ENCODE measurements around the gene TMEM51. TPM values are rescaled to one million over a fixed set of nuclear protein-coding genes. Genes with fewer than 3 reads are reported as not detected.

TMEM51 gene
- total and polyA plus RNA-seq, 10 of the 15 experiments (the other 5 are each of a cell fraction or from before 2014, with no cell fraction given) = 0.55 to 4.8 (median 3.1) TPM

DNA sequence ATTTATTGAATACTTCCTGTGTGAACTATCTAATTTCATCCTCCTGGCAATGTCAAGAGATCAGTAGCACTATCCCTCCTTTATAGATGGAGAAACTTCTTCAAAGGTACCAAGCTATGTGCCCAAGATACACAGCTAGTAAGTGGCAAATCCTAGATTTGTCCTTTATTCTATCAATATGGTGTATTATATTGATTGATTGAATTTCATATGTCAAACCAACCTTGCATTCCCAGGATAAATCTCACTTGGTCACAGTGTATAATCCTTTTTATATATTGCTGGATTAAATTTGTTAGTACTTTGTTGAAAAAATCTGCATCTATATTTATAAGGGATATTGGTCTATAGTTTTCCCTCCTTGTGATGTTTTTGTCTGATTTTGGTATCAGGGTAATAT is 48.8 kb upstream of the TMEM51 start:
- SMC1A ChIA-PET (ENCODE audit: uncharacterized antibody, unreplicated experiment) = interaction anchor here (0.6 kb wide), 1 partner anchor 336 kb away, joined by 5 read pairs; no protein-coding TSS in a partner anchor
- no peaks in the 10 kb centered on the region for H3K79me2 ChIP-seq (ENCODE audit: control insufficient read depth, insufficient read depth, low read length)
- intact Hi-C loops (cut with micrococcal nuclease; ENCODE audit: unreplicated experiment) (loop anchor here (5.0 to 10.0 kb wide), 2 partner anchors 180 to 327 kb away; no protein-coding TSS in a partner anchor), in situ Hi-C loops (cut with MboI) (no loop called here)
- no peak overlapping the region for H3K9ac ChIP-seq (ENCODE audit: control insufficient read depth, insufficient read depth, low read length)
- no peak for ATAC-seq
- BruUV-seq (replicated peaks) = no TSS peak
- H3K27me3 ChIP-seq (replicated peaks in 1 of 2; ENCODE audit: control insufficient read depth in 2 of 2, insufficient read depth in 2 of 2, low read length in 1 of 2) = peaks cover 2% of the 10 kb centered on the region in 2 experiments; a peak in 2 of 4 replicates
- CTCF ChIA-PET = interaction anchor here (0.5 to 1.1 kb wide), 3 partner anchors 167 to 1176 kb away, joined by 3 to 6 read pairs (median 4); no protein-coding TSS in a partner anchor
- no peaks in the 10 kb centered on the region for H4K20me1 ChIP-seq (ENCODE audit: control insufficient read depth, insufficient read depth)
- no peak for FAIRE-seq
- H3K4me1 ChIP-seq (ENCODE audit: control insufficient read depth, insufficient read depth, low read length) = no peaks in the 10 kb centered on the region; the same call in 1 of the 2 replicates
- DNase-seq (ENCODE audit: low read depth, low spot score) = no peak
- no peak overlapping the region for H3K27ac ChIP-seq (ENCODE audit: control insufficient read depth, insufficient read depth)
- POLR2A ChIA-PET = no interaction called here
- no peaks in the 10 kb centered on the region for H3K36me3 ChIP-seq (ENCODE audit: control insufficient read depth in 2 of 2, insufficient read depth in 2 of 2, low read length in 1 of 2)
- no peak overlapping the region for H3K4me2 ChIP-seq (ENCODE audit: control insufficient read depth, insufficient read depth)
- RAD21 ChIA-PET (ENCODE audit: unreplicated experiment) = interaction anchor here (0.7 kb wide), 1 partner anchor 24 kb away, joined by 3 read pairs; no protein-coding TSS in a partner anchor
- TF ChIP-seq NR2F1 (conservative IDR thresholded peaks at IDR 0.05) = no peak
- TF ChIP-seq, protein P1, sequence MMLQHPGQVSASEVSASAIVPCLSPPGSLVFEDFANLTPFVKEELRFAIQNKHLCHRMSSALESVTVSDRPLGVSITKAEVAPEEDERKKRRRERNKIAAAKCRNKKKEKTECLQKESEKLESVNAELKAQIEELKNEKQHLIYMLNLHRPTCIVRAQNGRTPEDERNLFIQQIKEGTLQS (IDR thresholded peaks at IDR 0.05; ENCODE audit: borderline replicate concordance, extremely low read depth, low read depth, low read length) = no peak
- no peak for TF ChIP-seq SRF (IDR thresholded peaks at IDR 0.05; ENCODE audit: low read depth in 2 of 2, low read length in 2 of 2)
- TF ChIP-seq, protein P2, sequence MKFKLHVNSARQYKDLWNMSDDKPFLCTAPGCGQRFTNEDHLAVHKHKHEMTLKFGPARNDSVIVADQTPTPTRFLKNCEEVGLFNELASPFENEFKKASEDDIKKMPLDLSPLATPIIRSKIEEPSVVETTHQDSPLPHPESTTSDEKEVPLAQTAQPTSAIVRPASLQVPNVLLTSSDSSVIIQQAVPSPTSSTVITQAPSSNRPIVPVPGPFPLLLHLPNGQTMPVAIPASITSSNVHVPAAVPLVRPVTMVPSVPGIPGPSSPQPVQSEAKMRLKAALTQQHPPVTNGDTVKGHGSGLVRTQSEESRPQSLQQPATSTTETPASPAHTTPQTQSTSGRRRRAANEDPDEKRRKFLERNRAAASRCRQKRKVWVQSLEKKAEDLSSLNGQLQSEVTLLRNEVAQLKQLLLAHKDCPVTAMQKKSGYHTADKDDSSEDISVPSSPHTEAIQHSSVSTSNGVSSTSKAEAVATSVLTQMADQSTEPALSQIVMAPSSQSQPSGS (IDR thresholded peaks at IDR 0.05; ENCODE audit: low read length) = no peak
- no peak for TF ChIP-seq BCL11A (IDR thresholded peaks at IDR 0.05; ENCODE audit: low read depth, low read length)
- no peak for TF ChIP-seq SREBF2 (IDR thresholded peaks at IDR 0.05; ENCODE audit: low read length)
- TF ChIP-seq SPI1 (IDR thresholded peaks at IDR 0.05; ENCODE audit: borderline replicate concordance, insufficient read depth, low read depth, low read length) = no peak
- TF ChIP-seq NFYB (IDR thresholded peaks at IDR 0.05; ENCODE audit: insufficient read depth, low read depth, low read length) = no peak
- TF ChIP-seq FOXM1 (IDR thresholded peaks at IDR 0.05; ENCODE audit: low read depth, low read length) = no peak
- TF ChIP-seq, protein P3, sequence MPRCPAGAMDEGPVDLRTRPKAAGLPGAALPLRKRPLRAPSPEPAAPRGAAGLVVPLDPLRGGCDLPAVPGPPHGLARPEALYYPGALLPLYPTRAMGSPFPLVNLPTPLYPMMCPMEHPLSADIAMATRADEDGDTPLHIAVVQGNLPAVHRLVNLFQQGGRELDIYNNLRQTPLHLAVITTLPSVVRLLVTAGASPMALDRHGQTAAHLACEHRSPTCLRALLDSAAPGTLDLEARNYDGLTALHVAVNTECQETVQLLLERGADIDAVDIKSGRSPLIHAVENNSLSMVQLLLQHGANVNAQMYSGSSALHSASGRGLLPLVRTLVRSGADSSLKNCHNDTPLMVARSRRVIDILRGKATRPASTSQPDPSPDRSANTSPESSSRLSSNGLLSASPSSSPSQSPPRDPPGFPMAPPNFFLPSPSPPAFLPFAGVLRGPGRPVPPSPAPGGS (IDR thresholded peaks at IDR 0.05; ENCODE audit: borderline replicate concordance, insufficient read depth, low read depth, low read length, poor library complexity, severe bottlenecking) = no peak
- TF ChIP-seq POLR2A (IDR thresholded peaks at IDR 0.05; ENCODE audit: low read depth, low read length) = no peak
- TF ChIP-seq, protein P4, sequence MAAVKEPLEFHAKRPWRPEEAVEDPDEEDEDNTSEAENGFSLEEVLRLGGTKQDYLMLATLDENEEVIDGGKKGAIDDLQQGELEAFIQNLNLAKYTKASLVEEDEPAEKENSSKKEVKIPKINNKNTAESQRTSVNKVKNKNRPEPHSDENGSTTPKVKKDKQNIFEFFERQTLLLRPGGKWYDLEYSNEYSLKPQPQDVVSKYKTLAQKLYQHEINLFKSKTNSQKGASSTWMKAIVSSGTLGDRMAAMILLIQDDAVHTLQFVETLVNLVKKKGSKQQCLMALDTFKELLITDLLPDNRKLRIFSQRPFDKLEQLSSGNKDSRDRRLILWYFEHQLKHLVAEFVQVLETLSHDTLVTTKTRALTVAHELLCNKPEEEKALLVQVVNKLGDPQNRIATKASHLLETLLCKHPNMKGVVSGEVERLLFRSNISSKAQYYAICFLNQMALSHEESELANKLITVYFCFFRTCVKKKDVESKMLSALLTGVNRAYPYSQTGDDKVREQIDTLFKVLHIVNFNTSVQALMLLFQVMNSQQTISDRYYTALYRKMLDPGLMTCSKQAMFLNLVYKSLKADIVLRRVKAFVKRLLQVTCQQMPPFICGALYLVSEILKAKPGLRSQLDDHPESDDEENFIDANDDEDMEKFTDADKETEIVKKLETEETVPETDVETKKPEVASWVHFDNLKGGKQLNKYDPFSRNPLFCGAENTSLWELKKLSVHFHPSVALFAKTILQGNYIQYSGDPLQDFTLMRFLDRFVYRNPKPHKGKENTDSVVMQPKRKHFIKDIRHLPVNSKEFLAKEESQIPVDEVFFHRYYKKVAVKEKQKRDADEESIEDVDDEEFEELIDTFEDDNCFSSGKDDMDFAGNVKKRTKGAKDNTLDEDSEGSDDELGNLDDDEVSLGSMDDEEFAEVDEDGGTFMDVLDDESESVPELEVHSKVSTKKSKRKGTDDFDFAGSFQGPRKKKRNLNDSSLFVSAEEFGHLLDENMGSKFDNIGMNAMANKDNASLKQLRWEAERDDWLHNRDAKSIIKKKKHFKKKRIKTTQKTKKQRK (IDR thresholded peaks at IDR 0.05; ENCODE audit: low read depth, low read length) = no peak
- TF ChIP-seq TCF7 (IDR thresholded peaks at IDR 0.05; ENCODE audit: borderline replicate concordance) = no peak
- no peak for TF ChIP-seq NFIC (IDR thresholded peaks at IDR 0.05; ENCODE audit: low read depth, low read length)
- TF ChIP-seq CREM (IDR thresholded peaks at IDR 0.05; ENCODE audit: low read depth) = no peak
- TF ChIP-seq IKZF2 (IDR thresholded peaks at IDR 0.05) = no peak
- no peak for TF ChIP-seq IRF4 (IDR thresholded peaks at IDR 0.05; ENCODE audit: low read depth, low read length)
- no peak for TF ChIP-seq RBBP5 (conservative IDR thresholded peaks at IDR 0.05)
- no peaks in the 10 kb centered on the region; the same call in 2 of the 3 replicates for H3K9me3 ChIP-seq (replicated peaks; ENCODE audit: control insufficient read depth, insufficient read depth, low read length)
- no peak overlapping the region for H2AFZ ChIP-seq (ENCODE audit: control insufficient read depth, low read depth, low read length)
- no peak overlapping the region for H3K4me3 ChIP-seq

Measured in GM12878 (cell line).